Esophagus muscularis mucosa (tissue), 4 donors: Measurements from ENCODE around the gene GPR89A. TPM values are rescaled to one million over a fixed set of nuclear protein-coding genes. Genes with fewer than 3 reads are reported as not detected.

Experiments
- DNase-seq: peaks from one replicate; pipeline ENCODE4 v3.0.0-alpha.2; 2017; ENCODE audit errors: extremely low spot score
- H3K27ac ChIP-seq, 4 donors: fragments of 200-600 bp; sonication (generic); replicated peaks in 1 of 4; 1 replicate in 3 of 4; 2 replicates in 1 of 4; pipeline ENCODE4 v1.5.1; 2016 to 2019; ENCODE audit warnings: mild to moderate bottlenecking in 1 of 4
- H3K27me3 ChIP-seq, 4 donors: fragments of 200-600 bp; sonication (generic); one replicate each; pipeline versions ENCODE4 v1.5.1 to v1.6.0; 2016 to 2019
- H3K36me3 ChIP-seq, 4 donors: fragments of 200-600 bp; sonication (generic); one replicate each; pipeline ENCODE4 v1.5.1; 2016 to 2019
- H3K4me1 ChIP-seq, 4 donors: fragments of 200-600 bp; sonication (generic); one replicate each; pipeline ENCODE4 v1.5.1; 2016 to 2019
- H3K4me3 ChIP-seq, 4 donors: fragments of 200-600 bp; sonication (generic); 1 replicate in 2 of 4; 2 replicates in 2 of 4; pipeline ENCODE4 v1.5.1; 2016 to 2019; ENCODE audit warnings: mild to moderate bottlenecking in 4 of 4, moderate library complexity in 1 of 4
- H3K9me3 ChIP-seq, 4 donors: fragments of 200-600 bp; sonication (generic); 1 replicate in 3 of 4; 2 replicates in 1 of 4; pipeline ENCODE4 v1.5.1; 2016 to 2019
- EP300 ChIP-seq: sonication (generic); formaldehyde crosslinking; IDR thresholded peaks from one replicate; pipeline ENCODE4 v1.6.1; 2017; ENCODE audit warnings: antibody characterized with exemption
- POLR2A ChIP-seq: fragments of 450-650 bp; IDR thresholded peaks from one replicate; pipeline ENCODE4 v1.6.1; 2017; ENCODE audit warnings: antibody characterized with exemption, moderate library complexity, mild to moderate bottlenecking, low read depth
- POLR2AphosphoS5 ChIP-seq, 2 donors: sonication (generic); formaldehyde crosslinking; IDR thresholded peaks; one replicate each; pipeline ENCODE4 v1.6.1; 2017; ENCODE audit warnings: antibody characterized with exemption in 2 of 2
- WGBS: methylation state at CpG from one replicate; pipeline ENCODE4 v1.1.5; 2018; 5-methylcytosine and 5-hydroxymethylcytosine counted together
- intact Hi-C: fragments of 100-400 bp; cut with DNase I; formaldehyde crosslinking; loops from one replicate; pipeline ENCODE4 v1.15.1; 2023
- total RNA-seq, 4 donors: library from RNA; depleted of rRNA; stranded (reverse); fragments of >200 nt; gene quantifications; one replicate each; pipeline versions ENCODE4 v1.1.0 to v1.2.1, GENCODE V29; 2016
- TF ChIP-seq, protein P1 (sequence below), 3 experiments: fragments of 200-600 bp in 2 of 3; fragments of 450-650 bp in 1 of 3; sonication (generic) in 2 of 3; IDR thresholded peaks; one replicate each; pipeline ENCODE4 v1.5.1; 2017 to 2019; ENCODE audit warnings: antibody characterized with exemption in 3 of 3, mild to moderate bottlenecking in 2 of 3, moderate library complexity in 1 of 3

Gene GPR89A
- total RNA-seq, 4 donors from 2014 or later = 14.3 to 21.6 (median 16.0) TPM

DNA sequence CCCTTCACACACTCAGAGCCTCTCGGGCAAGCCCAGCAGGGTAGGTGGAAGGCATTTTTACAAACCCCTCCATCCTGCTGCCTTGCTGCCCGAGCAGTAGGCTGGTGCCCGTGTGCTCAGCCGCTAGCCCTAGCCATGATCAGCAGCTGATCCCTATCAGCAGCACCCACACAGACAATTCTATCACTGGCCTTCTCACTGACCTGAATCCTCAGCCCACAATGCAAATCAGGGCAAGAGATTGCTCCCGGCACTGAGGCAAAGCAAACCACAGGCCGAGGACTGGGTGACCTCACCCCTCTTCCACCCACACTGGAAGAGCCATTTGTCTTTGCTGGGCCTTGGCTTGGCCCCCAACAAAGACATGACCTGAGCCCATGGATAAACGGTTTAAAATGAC is 100.3 kb downstream of the GPR89A start:
- intact Hi-C loops = no loop called here
- Histone ChIP-seq H3K4me1 (peaks cover 0 to 17% (median 11%) of the 10 kb centered on the region in 4 donors), H3K36me3 (no peaks in the 10 kb centered on the region), H3K9me3 (no peaks in the 10 kb centered on the region), H3K27me3 (no peaks in the 10 kb centered on the region), H3K4me3 (no peak overlapping the region), H3K27ac (no peak overlapping the region)
- TF ChIP-seq POLR2AphosphoS5 (IDR thresholded peaks at IDR 0.05) = no peak
- TF ChIP-seq POLR2A = no peak
- TF ChIP-seq EP300 = no peak
- TF ChIP-seq, protein P1, sequence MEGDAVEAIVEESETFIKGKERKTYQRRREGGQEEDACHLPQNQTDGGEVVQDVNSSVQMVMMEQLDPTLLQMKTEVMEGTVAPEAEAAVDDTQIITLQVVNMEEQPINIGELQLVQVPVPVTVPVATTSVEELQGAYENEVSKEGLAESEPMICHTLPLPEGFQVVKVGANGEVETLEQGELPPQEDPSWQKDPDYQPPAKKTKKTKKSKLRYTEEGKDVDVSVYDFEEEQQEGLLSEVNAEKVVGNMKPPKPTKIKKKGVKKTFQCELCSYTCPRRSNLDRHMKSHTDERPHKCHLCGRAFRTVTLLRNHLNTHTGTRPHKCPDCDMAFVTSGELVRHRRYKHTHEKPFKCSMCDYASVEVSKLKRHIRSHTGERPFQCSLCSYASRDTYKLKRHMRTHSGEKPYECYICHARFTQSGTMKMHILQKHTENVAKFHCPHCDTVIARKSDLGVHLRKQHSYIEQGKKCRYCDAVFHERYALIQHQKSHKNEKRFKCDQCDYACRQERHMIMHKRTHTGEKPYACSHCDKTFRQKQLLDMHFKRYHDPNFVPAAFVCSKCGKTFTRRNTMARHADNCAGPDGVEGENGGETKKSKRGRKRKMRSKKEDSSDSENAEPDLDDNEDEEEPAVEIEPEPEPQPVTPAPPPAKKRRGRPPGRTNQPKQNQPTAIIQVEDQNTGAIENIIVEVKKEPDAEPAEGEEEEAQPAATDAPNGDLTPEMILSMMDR (IDR thresholded peaks at IDR 0.05) = no peak
- WGBS = 52% methylated on average over 7 of the region's 7 CpGs
- DNase-seq = no peak

DNA sequence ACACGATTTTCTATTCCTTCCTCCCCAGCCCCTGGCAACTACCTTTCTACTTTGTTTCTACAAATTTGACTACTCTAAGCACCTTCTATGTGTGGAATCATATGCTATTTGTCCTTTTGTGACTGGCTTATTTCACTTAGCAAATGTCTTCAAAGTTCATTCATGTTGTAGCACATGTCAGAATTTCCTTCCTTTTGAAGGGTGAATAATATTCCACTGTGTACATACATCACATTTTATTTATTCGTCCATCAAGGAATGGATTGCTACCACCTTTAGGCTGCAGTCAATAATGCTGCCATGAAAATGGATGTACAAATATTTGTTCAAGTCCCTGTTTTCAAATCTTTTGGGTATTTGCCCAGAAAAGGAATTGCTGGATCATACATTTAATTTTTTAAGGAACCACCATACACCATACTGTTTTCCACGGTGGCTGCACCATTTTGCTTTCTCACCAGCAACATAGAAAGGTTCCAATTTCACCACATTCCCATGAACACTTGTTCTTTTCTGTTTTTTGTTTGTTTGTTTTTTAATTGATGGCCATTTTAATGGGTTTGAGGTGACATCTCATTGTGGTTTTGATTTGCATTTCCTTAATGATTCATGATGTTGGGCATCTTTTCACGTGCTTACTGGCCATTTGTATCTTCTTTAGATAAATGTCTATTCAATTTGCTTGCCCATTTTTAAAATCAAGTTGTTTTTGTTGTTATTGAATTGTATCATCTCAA is 102.7 kb downstream of the GPR89A start:
- Histone ChIP-seq H3K36me3 (no peaks in the 10 kb centered on the region), H3K27ac (peak overlapping the region in 1 of 4 donors; percentile 47), H3K4me1 (peaks cover 0 to 35% (median 23%) of the 10 kb centered on the region in 4 donors), H3K9me3 (no peaks in the 10 kb centered on the region), H3K27me3 (no peaks in the 10 kb centered on the region), H3K4me3 (no peak overlapping the region)
- intact Hi-C loops = no loop called here
- TF ChIP-seq, protein P1 (IDR thresholded peaks at IDR 0.05) = no peak
- no peak for TF ChIP-seq POLR2A
- TF ChIP-seq EP300 = no peak
- no peak for TF ChIP-seq POLR2AphosphoS5 (IDR thresholded peaks at IDR 0.05)
- WGBS = 75% methylated on average over 4 of the region's 4 CpGs
- DNase-seq = no peak

DNA sequence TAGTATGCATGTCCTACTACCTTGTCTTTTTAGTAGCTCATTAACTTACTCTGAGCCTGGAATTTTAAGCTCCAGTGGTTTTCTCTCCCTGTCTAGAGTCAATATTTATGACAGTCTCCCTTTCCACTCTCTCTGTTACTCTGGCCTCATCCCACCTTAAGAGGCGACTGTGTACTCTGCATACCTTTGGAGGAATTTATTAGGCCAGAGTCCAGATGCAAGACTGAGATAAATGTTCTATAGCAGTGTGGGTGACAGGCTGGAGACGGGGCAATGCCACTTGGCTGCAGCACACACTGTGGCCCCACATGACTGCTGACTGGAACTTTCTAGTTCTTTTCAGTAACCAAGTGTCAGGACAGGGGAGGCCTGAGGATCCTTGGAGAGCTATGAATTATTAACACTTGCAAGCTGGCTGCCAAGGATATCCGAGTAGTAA is 103.4 kb downstream of the GPR89A start:
- peak overlapping the region; percentile 4 to 47 (median 34) for H3K27ac ChIP-seq
- DNase-seq = no peak
- peaks cover 0 to 35% (median 23%) of the 10 kb centered on the region in 4 donors for H3K4me1 ChIP-seq
- no peak overlapping the region for H3K4me3 ChIP-seq
- 31% methylated on average over 3 of the region's 3 CpGs for WGBS
- H3K27me3 ChIP-seq = no peaks in the 10 kb centered on the region
- H3K36me3 ChIP-seq = no peaks in the 10 kb centered on the region
- TF ChIP-seq POLR2AphosphoS5 (IDR thresholded peaks at IDR 0.05) (peak in 1 of 2 donors; percentile 47), POLR2A (no peak)
- TF ChIP-seq, protein P1 (IDR thresholded peaks at IDR 0.05) = no peak
- H3K9me3 ChIP-seq = no peaks in the 10 kb centered on the region
- intact Hi-C loops = no loop called here

DNA sequence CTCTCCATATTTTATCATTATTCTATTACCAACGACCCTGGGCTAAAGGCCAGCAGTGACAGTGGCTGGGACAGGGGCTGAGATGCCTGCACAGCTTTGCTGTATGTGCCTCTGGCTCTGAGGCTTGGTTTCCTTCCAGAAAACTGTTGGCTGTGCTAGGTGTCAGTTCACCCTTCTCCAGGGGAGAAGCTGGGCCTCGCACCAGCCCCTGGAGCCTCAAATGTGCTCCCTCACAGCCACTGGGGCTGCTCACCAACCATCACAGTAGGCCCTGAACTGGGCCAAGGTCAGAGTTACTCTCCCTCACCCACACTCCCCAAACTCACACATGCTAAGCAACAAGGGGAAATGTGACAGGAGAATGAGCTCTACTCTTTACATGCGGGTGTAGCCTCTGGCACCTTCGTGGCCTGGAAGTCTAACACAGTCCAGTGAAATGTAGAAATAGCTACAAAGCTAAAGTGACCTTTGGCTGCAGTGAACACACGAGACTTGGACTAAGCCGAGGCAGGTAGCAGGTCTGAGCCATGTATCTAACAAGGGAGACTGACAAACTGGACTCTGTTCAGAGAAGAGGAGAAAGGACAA is 106.8 kb downstream of the GPR89A start:
- Histone ChIP-seq H3K9me3 (no peaks in the 10 kb centered on the region), H3K4me1 (peaks cover 0 to 35% (median 23%) of the 10 kb centered on the region in 4 donors), H3K27me3 (no peaks in the 10 kb centered on the region), H3K4me3 (no peak overlapping the region), H3K27ac (peak overlapping the region; percentile 11 to 64 (median 43)), H3K36me3 (no peaks in the 10 kb centered on the region)
- 59% methylated on average over 5 of the region's 6 CpGs for WGBS
- DNase-seq = no peak
- intact Hi-C loops = no loop called here
- TF ChIP-seq, protein P1 (IDR thresholded peaks at IDR 0.05) = no peak
- no peak for TF ChIP-seq POLR2A
- TF ChIP-seq POLR2AphosphoS5 (IDR thresholded peaks at IDR 0.05) = no peak
- TF ChIP-seq EP300 = no peak
